T47D (cell line): ENCODE data around the gene MAML2.

Experiments
- DNase-seq, 2 experiments: peaks; one replicate each; pipeline versions ENCODE4 v3.0.0 to v3.0.0-alpha.2; 2011 to 2012; ENCODE audit warnings: low read depth in 1 of 2, low spot score in 1 of 2
- JUND ChIP-seq: IDR thresholded peaks from 2 replicates; pipeline ENCODE4 v1.6.1; 2012; ENCODE audit warnings: low read depth
- in situ Hi-C: cut with HindIII; loops from 2 replicates; pipeline ENCODE4 v1.10.0; 2016; ENCODE audit warnings: low sequenced_read_pairs, low pct_unique_long_range_greater_than_20kb

Gene MAML2

GRCh38 chr11:96228473-96228891 is 114.5 kb downstream of the MAML2 start:
- in situ Hi-C loops, result no loop called here
- no peak for TF ChIP-seq JUND
- DNase-seq, result no peak

- DNase-seq, result no peak
- in situ Hi-C loops, result no loop called here
- TF ChIP-seq JUND, result no peak
These were observed 115.8 kb downstream of the MAML2 start for GRCh38 chr11:96227244-96227643.

- in situ Hi-C loops, result no loop called here
- no peak for DNase-seq
- TF ChIP-seq JUND, result no peak
These were observed 119.9 kb downstream of the MAML2 start for GRCh38 chr11:96223083-96223482.

GRCh38 chr11:96222102-96222501 is 120.9 kb downstream of the MAML2 start:
- no peak for TF ChIP-seq JUND
- in situ Hi-C loops, result no loop called here
- peak; percentile 22 to 59 for DNase-seq

GRCh38 chr11:96221244-96222070 is 121.5 kb downstream of the MAML2 start:
- no peak for DNase-seq
- TF ChIP-seq JUND, result no peak
- in situ Hi-C loops, result no loop called here

- no peak for TF ChIP-seq JUND
- in situ Hi-C loops, result no loop called here
- no peak for DNase-seq
These were observed 122.9 kb downstream of the MAML2 start for GRCh38 chr11:96219981-96220623.

GRCh38 chr11:96218901-96219300 is 124.1 kb downstream of the MAML2 start:
- in situ Hi-C loops, result no loop called here
- no peak for TF ChIP-seq JUND
- DNase-seq, result no peak

- TF ChIP-seq JUND, result no peak
- no peak for DNase-seq
- in situ Hi-C loops, result no loop called here
These were observed 125.0 kb downstream of the MAML2 start for GRCh38 chr11:96218006-96218405.

GRCh38 chr11:96217206-96217605 is 125.8 kb downstream of the MAML2 start:
- TF ChIP-seq JUND, result no peak
- in situ Hi-C loops, result no loop called here
- DNase-seq, result no peak

GRCh38 chr11:96215826-96216225 is 127.2 kb downstream of the MAML2 start:
- no peak for DNase-seq
- in situ Hi-C loops, result no loop called here
- no peak for TF ChIP-seq JUND

GRCh38 chr11:96215110-96215782 is 127.7 kb downstream of the MAML2 start:
- no peak for DNase-seq
- no peak for TF ChIP-seq JUND
- in situ Hi-C loops, result no loop called here

GRCh38 chr11:96214777-96215109 is 128.3 kb downstream of the MAML2 start:
- no peak for DNase-seq
- no peak for TF ChIP-seq JUND
- in situ Hi-C loops, result no loop called here

- TF ChIP-seq JUND, result no peak
- in situ Hi-C loops, result no loop called here
These were observed 129.5 kb downstream of the MAML2 start for GRCh38 chr11:96213500-96213899.

GRCh38 chr11:96211436-96211835 is 131.6 kb downstream of the MAML2 start:
- no peak for TF ChIP-seq JUND
- in situ Hi-C loops, result no loop called here
- DNase-seq, result no peak

More at GRCh38 chr11:96213500-96213899, 129.5 kb downstream of the MAML2 start:
- DNase-seq, result no peak
